Epithelial cell of esophagus (primary cell): Measurements from ENCODE around the gene CFAP74.

Source experiments
- DNase-seq: peaks from one replicate; pipeline ENCODE4 v3.0.0; 2010; ENCODE audit warnings: low read depth
- H3K4me3 ChIP-seq: 2 replicates; pipeline ENCODE4 v1.5.1; 2011; ENCODE audit warnings: mild to moderate bottlenecking, low read length, control low read depth
- TF ChIP-seq, protein P1 (sequence below): IDR thresholded peaks from 2 replicates; pipeline ENCODE4 v1.5.1; 2011; ENCODE audit warnings: low read depth, mild to moderate bottlenecking, low read length, control low read depth, inconsistent platforms; ENCODE audit not compliant: insufficient read depth; ENCODE audit errors: missing control alignments

The CFAP74 gene

DNA sequence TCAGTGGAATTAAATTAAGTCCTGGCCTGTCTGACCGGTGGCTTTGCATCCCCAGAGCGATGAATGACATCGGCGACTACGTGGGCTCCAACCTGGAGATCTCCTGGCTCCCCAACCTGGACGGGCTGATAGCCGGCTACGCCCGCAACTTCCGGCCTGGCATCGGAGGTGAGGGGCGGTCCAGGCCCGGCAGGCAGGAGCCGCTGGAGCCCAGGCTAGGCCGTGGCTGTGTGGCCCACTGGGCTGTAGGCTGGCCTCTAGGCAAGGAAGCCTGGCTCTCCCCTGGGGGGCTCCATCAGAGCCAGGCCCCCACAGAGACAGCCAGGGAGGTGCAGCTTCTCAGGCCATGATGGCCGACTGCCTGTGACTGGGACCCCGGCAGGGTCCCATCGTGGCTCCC is 21.3 kb upstream of the CFAP74 start:
- TF ChIP-seq, protein P1, sequence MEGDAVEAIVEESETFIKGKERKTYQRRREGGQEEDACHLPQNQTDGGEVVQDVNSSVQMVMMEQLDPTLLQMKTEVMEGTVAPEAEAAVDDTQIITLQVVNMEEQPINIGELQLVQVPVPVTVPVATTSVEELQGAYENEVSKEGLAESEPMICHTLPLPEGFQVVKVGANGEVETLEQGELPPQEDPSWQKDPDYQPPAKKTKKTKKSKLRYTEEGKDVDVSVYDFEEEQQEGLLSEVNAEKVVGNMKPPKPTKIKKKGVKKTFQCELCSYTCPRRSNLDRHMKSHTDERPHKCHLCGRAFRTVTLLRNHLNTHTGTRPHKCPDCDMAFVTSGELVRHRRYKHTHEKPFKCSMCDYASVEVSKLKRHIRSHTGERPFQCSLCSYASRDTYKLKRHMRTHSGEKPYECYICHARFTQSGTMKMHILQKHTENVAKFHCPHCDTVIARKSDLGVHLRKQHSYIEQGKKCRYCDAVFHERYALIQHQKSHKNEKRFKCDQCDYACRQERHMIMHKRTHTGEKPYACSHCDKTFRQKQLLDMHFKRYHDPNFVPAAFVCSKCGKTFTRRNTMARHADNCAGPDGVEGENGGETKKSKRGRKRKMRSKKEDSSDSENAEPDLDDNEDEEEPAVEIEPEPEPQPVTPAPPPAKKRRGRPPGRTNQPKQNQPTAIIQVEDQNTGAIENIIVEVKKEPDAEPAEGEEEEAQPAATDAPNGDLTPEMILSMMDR: no peak

DNA sequence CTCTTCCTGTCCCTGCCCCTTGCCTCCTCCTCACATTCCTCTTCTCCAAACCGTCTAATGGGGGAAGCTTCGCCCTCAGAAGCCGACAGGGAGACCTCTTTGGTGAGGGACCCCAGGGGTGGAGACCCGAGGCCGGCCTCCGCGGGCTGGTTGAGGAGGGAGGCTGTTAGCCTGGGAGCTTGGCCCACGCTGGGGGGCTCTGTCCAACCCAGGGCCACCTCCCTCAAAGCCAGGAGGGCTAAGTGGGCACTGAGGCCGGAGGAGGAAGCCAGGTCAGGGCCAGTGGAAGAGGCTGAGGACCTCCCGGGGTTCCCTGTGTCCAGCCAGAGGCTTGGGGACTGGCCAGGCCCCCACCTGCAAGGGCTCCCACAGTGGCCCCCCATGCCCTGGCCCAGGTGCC is 20.9 kb upstream of the CFAP74 start:
- DNase-seq: no peak
- TF ChIP-seq, protein P1: no peak
- H3K4me3 ChIP-seq: no peak overlapping the region

More for the DNA sequence above, 21.3 kb upstream of the CFAP74 start:
- H3K4me3 ChIP-seq: no peak overlapping the region
- no peak for DNase-seq

DNA sequence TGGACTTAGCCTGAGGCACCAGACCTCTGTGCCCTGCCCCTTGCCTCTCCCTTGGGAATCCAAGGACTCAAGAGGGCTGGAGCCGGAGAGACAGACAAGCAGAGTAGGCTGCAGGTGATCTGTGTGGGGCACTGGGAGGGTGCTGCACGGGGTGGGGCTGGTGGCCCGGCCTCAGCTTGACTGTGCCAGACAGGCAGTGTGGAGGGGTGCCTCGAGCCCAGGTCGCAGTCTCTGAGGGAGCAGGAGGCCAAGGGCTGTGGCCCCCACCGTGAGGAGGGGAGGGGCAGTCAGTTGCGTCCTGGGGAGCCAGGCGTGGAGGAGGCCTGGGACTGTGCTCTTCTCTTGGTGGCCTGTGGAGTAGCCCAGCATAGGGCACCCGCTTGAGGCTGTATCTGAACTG is 19.6 kb upstream of the CFAP74 start:
- no peak for DNase-seq
- TF ChIP-seq, protein P1: no peak
- H3K4me3 ChIP-seq: no peak overlapping the region

DNA sequence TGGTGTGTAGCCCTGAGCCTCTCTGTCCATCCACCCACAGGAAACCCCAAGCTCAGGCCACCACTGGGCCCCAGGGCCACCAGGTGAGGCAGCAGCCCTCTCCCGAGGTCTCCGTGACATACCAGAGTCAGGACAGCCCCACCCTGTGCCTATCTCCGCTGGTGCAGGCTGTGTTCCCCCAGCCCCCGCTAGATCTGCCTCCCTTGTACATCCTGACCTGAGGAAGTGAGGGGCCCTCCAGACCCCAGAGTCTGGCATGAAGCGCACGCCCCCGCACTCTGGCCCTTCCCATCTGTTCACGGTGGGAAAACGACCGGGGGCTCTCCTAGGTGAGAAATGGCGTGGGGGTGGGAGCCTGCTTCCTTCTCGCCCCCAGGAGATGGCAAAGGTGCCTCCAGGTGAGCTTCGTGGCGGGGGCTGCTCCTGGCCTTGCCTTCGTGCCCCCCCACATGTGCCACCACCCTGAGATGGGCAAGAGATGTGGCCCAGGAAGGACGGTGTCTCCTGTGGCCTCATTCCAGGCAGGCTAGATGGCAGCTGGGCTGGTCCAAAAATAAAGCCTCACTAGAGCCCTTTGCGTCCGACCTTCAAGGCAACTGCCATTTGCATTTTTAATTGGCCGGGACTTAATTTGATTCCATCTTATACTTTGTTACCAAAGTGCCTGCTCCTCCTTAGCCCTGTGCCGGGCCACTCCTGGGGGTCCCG is 18.6 kb upstream of the CFAP74 start:
- no peak for DNase-seq
- no peak overlapping the region for H3K4me3 ChIP-seq
- TF ChIP-seq, protein P1: no peak

DNA sequence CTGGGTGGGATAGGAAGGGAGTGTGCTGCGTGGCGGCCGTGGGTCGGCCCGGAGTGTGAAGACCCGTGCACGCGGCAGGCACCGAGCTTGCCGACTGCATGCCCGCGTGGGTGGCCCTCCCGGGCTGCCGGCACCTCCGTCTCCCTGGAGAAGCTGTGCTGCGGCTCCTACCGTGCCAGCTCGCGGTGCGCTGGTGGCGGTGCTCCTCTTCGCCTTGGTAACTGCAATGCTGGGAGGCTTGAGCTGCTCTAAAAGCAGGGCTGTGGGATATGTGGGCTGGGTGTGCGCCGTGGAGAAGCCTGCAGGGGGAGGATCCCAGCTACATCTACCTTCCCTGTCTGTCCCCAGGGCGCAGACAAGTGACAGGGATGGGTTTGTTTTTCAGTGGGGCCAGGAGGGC is 18.0 kb upstream of the CFAP74 start:
- H3K4me3 ChIP-seq: no peak overlapping the region
- TF ChIP-seq, protein P1: no peak
- no peak for DNase-seq

DNA sequence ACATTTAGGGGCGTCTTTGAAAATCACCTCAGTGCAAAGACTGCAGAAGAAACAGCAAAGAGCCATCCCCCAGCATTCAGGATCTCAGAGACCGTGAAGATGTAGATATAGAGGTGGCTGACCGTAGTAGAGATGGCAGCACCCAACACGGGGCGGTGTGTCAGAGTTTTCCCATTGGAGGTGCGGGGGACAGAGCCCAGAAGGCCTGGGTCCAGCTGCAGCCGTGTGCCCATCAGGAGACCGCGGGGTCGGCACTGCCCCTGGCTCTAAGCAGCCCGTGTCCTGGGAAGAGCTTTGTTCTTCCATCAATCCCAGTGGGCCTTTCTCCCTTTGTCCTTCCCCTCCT is 16.7 kb upstream of the CFAP74 start:
- no peak for DNase-seq
- no peak overlapping the region for H3K4me3 ChIP-seq
- TF ChIP-seq, protein P1: no peak
